HCT116 (cell line): Measurements from ENCODE around the gene PGR. TPM values are rescaled to one million over a fixed set of nuclear protein-coding genes. Genes with fewer than 3 reads are reported as not detected.

Experiments used
- ATAC-seq: fragments of 200-7000 bp; cut with Tn5 transposase; 2 replicates; pipeline ENCODE4 v1.9.1; 2020; ENCODE audit warnings: mild to moderate bottlenecking, moderate library complexity
- BruUV-seq: library from RNA; stranded (reverse); fragments of 400-500 nt; replicated peaks from 2 replicates; lab custom pipeline; 2021; lab: Mats Ljungman, UMichigan
- CTCF ChIA-PET: fragments of 300-600 bp; sonication (Branson Sonifier 250); formaldehyde crosslinking; loops from one replicate; lab custom pipeline; 2021; ENCODE audit warnings: antibody characterized with exemption; lab: Charles Lee
- POLR2A ChIA-PET: fragments of 300-600, 350-600 bp; sonication (Branson Sonifier 250); formaldehyde crosslinking; loops from one replicate; lab custom pipeline; 2021; ENCODE audit warnings: antibody characterized with exemption; lab: Charles Lee
- RAD21 ChIA-PET, 2 experiments: fragments of 300-600 bp; sonication (Branson Sonifier 250); formaldehyde crosslinking; loops; one replicate each; lab custom pipeline; 2023; ENCODE audit warnings: low total read pairs in 2 of 2; ENCODE audit not compliant: uncharacterized antibody in 2 of 2, unreplicated experiment in 2 of 2, low non-redundant PET in 1 of 2; lab: Charles Lee
- DNase-seq: peaks from one replicate; pipeline ENCODE4 v3.0.0-alpha.2; 2010; ENCODE audit warnings: low read depth, low spot score
- H2AFZ ChIP-seq: fragments of 200-600 bp; shearing (Covaris generic), sonication (generic); 2 replicates; pipeline ENCODE4 v1.6.1; 2017; ENCODE audit warnings: low read depth, mixed run types, mixed read lengths, antibody characterized with exemption, low read length; ENCODE audit not compliant: poor library complexity, severe bottlenecking
- H3K27ac ChIP-seq: 2 replicates; pipeline ENCODE4 v1.5.1; 2012; ENCODE audit warnings: low read depth, low read length
- H3K27me3 ChIP-seq: fragments of 200-600 bp; sonication (generic); 2 replicates; pipeline ENCODE4 v1.6.1; 2016; ENCODE audit warnings: mixed run types, low read length, mixed read lengths; ENCODE audit not compliant: insufficient read depth
- H3K36me3 ChIP-seq, 2 experiments: fragments of 200-500 bp in 1 of 2; fragments of 200-600 bp in 1 of 2; sonication (Bioruptor generic) in 1 of 2; sonication (generic) in 1 of 2; 2 replicates each; pipeline versions ENCODE4 v1.5.1 to v1.6.1; 2014 to 2016; ENCODE audit warnings: low read length in 2 of 2, inconsistent platforms in 1 of 2, mixed read lengths in 1 of 2, mixed run types in 1 of 2; ENCODE audit not compliant: insufficient read depth in 2 of 2, control insufficient read depth in 1 of 2
- H3K4me1 ChIP-seq, 2 experiments: fragments of 200-600 bp in 1 of 2; sonication (generic) in 1 of 2; 2 replicates each; pipeline versions ENCODE4 v1.5.1 to v1.6.1; 2012 to 2017; ENCODE audit warnings: low read length in 2 of 2, inconsistent platforms in 1 of 2, mild to moderate bottlenecking in 1 of 2, mixed read lengths in 1 of 2, mixed run types in 1 of 2, moderate library complexity in 1 of 2; ENCODE audit not compliant: insufficient read depth in 2 of 2, control insufficient read depth in 1 of 2
- H3K4me2 ChIP-seq: fragments of 200-600 bp; sonication (generic); 2 replicates; pipeline ENCODE4 v1.6.1; 2017; ENCODE audit warnings: mixed run types, low read length, mixed read lengths
- H3K4me3 ChIP-seq, 2 experiments: fragments of 200-600 bp in 1 of 2; sonication (generic) in 1 of 2; replicated peaks in 1 of 2; 2 replicates each; pipeline ENCODE4 v1.5.1; 2011 to 2016; ENCODE audit warnings: low read length in 2 of 2, control low read depth in 1 of 2, low read depth in 1 of 2, mild to moderate bottlenecking in 1 of 2, mixed read lengths in 1 of 2, mixed run types in 1 of 2
- H3K79me2 ChIP-seq: fragments of 200-600 bp; sonication (generic); 2 replicates; pipeline ENCODE4 v1.6.1; 2017; ENCODE audit warnings: mild to moderate bottlenecking, mixed run types, low read length, moderate library complexity, mixed read lengths; ENCODE audit not compliant: insufficient read depth
- H3K9ac ChIP-seq: fragments of 200-600 bp; sonication (generic); 2 replicates; pipeline ENCODE4 v1.6.1; 2016; ENCODE audit warnings: low read length, mixed read lengths
- H3K9me2 ChIP-seq: fragments of 200-600 bp; sonication (generic), shearing (Covaris generic); 2 replicates; pipeline ENCODE4 v1.6.1; 2017; ENCODE audit warnings: mixed run types, mild to moderate bottlenecking, moderate library complexity; ENCODE audit not compliant: insufficient read depth
- H3K9me3 ChIP-seq, 2 experiments: fragments of 200-500 bp in 1 of 2; fragments of 200-600 bp in 1 of 2; sonication (Bioruptor generic) in 1 of 2; sonication (generic) in 1 of 2; 2 replicates each; pipeline ENCODE4 v1.6.1; 2014 to 2017; ENCODE audit warnings: low read length in 2 of 2, mixed read lengths in 2 of 2, inconsistent platforms in 1 of 2, low read depth in 1 of 2, mild to moderate bottlenecking in 1 of 2, mixed run types in 1 of 2, moderate library complexity in 1 of 2; ENCODE audit not compliant: control insufficient read depth in 1 of 2, insufficient read depth in 1 of 2
- H4K20me1 ChIP-seq: fragments of 200-600 bp; sonication (generic), shearing (Covaris generic); 2 replicates; pipeline ENCODE4 v1.6.1; 2017; ENCODE audit warnings: mixed run types, mild to moderate bottlenecking, moderate library complexity; ENCODE audit not compliant: insufficient read depth
- EGR1 ChIP-seq: IDR thresholded peaks from 2 replicates; pipeline ENCODE4 v1.6.1; 2012; ENCODE audit warnings: low read depth
- EZH2phosphoT487 ChIP-seq: fragments of 200-600 bp; IDR thresholded peaks from 2 replicates; pipeline ENCODE4 v1.6.1; 2018; ENCODE audit warnings: antibody characterized with exemption, borderline replicate concordance
- FOSL1 ChIP-seq: IDR thresholded peaks from 2 replicates; pipeline ENCODE4 v1.6.1; 2012; ENCODE audit warnings: low read depth
- JUND ChIP-seq: IDR thresholded peaks from 2 replicates; pipeline ENCODE4 v1.6.1; 2012
- POLR2AphosphoS5 ChIP-seq: IDR thresholded peaks from 2 replicates; pipeline ENCODE4 v1.6.1; 2011; ENCODE audit warnings: mild to moderate bottlenecking, low read depth, low read length, moderate library complexity
- SIN3A ChIP-seq: IDR thresholded peaks from 2 replicates; pipeline ENCODE4 v1.6.1; 2012; ENCODE audit warnings: low read depth
- SP1 ChIP-seq: IDR thresholded peaks from 2 replicates; pipeline ENCODE4 v1.6.1; 2012; ENCODE audit warnings: low read depth
- SRF ChIP-seq: IDR thresholded peaks from 2 replicates; pipeline ENCODE4 v1.6.1; 2012; ENCODE audit warnings: low read depth
- YY1 ChIP-seq: IDR thresholded peaks from 2 replicates; pipeline ENCODE4 v1.6.1; 2011; ENCODE audit warnings: low read length, low read depth, moderate library complexity, mild to moderate bottlenecking; ENCODE audit not compliant: insufficient replicate concordance; ENCODE audit errors: extremely low read depth
- intact Hi-C: fragments of 100-400 bp; cut with micrococcal nuclease; formaldehyde crosslinking; loops from 2 replicates; pipeline ENCODE4 v1.10.0; 2022
- total RNA-seq: library from RNA; stranded (reverse); gene quantifications from one replicate; pipeline ENCODE4 v1.2.1, GENCODE V29; 2021; ENCODE audit not compliant: unreplicated experiment
- TF ChIP-seq, protein P1 (sequence below): IDR thresholded peaks from 2 replicates; pipeline ENCODE4 v1.6.1; 2012
- TF ChIP-seq, protein P2 (sequence below): IDR thresholded peaks from 2 replicates; pipeline ENCODE4 v1.6.1; 2012; ENCODE audit warnings: low read depth

Gene PGR
- total RNA-seq, 1 experiment from 2014 or later = not detected

DNA sequence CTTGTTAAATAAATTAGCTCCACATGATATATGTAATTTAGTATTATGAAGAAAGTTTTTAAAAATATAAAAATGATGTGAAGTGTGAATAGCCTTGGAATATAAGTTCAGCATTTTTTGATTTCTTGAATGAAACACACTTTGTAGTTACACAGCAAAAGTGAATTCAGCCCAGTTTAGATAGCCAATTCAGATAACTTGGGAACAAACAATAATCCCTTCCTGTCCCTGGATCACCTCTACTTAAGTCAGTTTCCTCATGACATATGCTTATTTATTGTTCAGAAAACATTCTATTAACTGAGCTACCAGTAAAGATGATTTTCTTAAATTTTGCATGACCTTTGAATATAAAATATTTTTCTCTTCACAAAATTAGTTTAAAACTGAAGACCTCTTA, 107.4 kb downstream of the PGR start:
- ATAC-seq = no peak

More for the DNA sequence above, 107.4 kb downstream of the PGR start:
- Histone ChIP-seq H3K4me1 (no peaks in the 10 kb centered on the region), H3K36me3 (no peaks in the 10 kb centered on the region), H3K79me2 (no peaks in the 10 kb centered on the region), H3K9me3 (no peaks in the 10 kb centered on the region)
- RAD21 ChIA-PET = no interaction called here
- DNase-seq = no peak
- no TSS peak for BruUV-seq
- POLR2A ChIA-PET = no interaction called here
- TF ChIP-seq, protein P1, sequence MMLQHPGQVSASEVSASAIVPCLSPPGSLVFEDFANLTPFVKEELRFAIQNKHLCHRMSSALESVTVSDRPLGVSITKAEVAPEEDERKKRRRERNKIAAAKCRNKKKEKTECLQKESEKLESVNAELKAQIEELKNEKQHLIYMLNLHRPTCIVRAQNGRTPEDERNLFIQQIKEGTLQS = no peak
- TF ChIP-seq EZH2phosphoT487 = no peak
- TF ChIP-seq SP1 = no peak
- no peak for TF ChIP-seq FOSL1
- TF ChIP-seq YY1 = no peak
- no peak for TF ChIP-seq JUND
- TF ChIP-seq SRF = no peak
- TF ChIP-seq, protein P2, sequence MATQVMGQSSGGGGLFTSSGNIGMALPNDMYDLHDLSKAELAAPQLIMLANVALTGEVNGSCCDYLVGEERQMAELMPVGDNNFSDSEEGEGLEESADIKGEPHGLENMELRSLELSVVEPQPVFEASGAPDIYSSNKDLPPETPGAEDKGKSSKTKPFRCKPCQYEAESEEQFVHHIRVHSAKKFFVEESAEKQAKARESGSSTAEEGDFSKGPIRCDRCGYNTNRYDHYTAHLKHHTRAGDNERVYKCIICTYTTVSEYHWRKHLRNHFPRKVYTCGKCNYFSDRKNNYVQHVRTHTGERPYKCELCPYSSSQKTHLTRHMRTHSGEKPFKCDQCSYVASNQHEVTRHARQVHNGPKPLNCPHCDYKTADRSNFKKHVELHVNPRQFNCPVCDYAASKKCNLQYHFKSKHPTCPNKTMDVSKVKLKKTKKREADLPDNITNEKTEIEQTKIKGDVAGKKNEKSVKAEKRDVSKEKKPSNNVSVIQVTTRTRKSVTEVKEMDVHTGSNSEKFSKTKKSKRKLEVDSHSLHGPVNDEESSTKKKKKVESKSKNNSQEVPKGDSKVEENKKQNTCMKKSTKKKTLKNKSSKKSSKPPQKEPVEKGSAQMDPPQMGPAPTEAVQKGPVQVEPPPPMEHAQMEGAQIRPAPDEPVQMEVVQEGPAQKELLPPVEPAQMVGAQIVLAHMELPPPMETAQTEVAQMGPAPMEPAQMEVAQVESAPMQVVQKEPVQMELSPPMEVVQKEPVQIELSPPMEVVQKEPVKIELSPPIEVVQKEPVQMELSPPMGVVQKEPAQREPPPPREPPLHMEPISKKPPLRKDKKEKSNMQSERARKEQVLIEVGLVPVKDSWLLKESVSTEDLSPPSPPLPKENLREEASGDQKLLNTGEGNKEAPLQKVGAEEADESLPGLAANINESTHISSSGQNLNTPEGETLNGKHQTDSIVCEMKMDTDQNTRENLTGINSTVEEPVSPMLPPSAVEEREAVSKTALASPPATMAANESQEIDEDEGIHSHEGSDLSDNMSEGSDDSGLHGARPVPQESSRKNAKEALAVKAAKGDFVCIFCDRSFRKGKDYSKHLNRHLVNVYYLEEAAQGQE = no peak
- TF ChIP-seq POLR2AphosphoS5 = no peak
- TF ChIP-seq EGR1 = no peak
- TF ChIP-seq SIN3A = no peak
- TF ChIP-seq, all 23 proteins: peak for 0
- no peak overlapping the region for H3K4me3 ChIP-seq
- no peaks in the 10 kb centered on the region for H3K27me3 ChIP-seq
- no peak overlapping the region for H2AFZ ChIP-seq
- no peak overlapping the region for H3K9ac ChIP-seq
- H3K27ac ChIP-seq = no peak overlapping the region
- intact Hi-C loops = no loop called here
- H4K20me1 ChIP-seq = no peaks in the 10 kb centered on the region
- no peaks in the 10 kb centered on the region for H3K9me2 ChIP-seq
- CTCF ChIA-PET = no interaction called here
- H3K4me2 ChIP-seq = no peak overlapping the region
